ENCODE results near the gene ASCC2. TPM values are rescaled to one million over a fixed set of nuclear protein-coding genes. Genes with fewer than 3 reads are reported as not detected.

The ASCC2 gene
- total and polyA plus RNA-seq, 8 donors: 51.2 to 58.3 (median 54.4) TPM

DNA sequence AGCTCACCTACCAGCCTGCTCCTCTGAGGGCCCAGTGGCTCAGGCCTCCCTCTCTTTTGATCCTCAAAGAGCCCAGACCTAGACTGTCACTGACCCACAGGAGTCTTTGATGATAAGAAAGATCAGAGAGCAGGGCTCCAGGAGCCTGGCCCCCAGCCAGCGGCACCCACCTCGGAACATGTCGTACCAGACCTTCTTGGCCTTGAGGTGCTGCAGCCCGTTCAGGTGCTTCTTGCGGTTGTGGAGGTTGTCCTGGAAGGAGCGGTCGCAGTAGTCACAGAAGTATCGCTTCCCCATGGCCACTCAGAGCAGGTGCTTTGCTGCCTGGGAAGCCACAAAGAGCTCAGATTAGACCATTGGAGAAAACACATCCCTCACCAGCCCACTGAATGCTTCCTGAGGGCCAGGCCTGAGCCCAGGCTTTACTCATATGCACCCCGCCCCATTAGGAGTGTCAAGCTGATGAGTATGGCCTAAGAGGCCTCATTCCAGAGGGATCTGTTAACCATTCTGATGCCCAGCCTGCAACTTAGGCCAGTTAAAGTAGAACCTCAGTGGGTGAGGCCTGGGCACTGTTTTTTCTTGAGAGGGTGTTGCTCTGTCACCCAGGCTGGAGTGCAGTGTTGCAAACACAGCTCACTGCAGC is 89.7 kb downstream of the ASCC2 start:
- H3K27ac ChIP-seq: no peak overlapping the region
- ATAC-seq (no peak), DNase-seq (no peak)
- no peaks in the 10 kb centered on the region for H3K27me3 ChIP-seq
- H3K9me3 ChIP-seq: no peaks in the 10 kb centered on the region
- no peak overlapping the region for H3K4me3 ChIP-seq
- TF ChIP-seq, protein P1, sequence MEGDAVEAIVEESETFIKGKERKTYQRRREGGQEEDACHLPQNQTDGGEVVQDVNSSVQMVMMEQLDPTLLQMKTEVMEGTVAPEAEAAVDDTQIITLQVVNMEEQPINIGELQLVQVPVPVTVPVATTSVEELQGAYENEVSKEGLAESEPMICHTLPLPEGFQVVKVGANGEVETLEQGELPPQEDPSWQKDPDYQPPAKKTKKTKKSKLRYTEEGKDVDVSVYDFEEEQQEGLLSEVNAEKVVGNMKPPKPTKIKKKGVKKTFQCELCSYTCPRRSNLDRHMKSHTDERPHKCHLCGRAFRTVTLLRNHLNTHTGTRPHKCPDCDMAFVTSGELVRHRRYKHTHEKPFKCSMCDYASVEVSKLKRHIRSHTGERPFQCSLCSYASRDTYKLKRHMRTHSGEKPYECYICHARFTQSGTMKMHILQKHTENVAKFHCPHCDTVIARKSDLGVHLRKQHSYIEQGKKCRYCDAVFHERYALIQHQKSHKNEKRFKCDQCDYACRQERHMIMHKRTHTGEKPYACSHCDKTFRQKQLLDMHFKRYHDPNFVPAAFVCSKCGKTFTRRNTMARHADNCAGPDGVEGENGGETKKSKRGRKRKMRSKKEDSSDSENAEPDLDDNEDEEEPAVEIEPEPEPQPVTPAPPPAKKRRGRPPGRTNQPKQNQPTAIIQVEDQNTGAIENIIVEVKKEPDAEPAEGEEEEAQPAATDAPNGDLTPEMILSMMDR (IDR thresholded peaks at IDR 0.05): no peak
- H3K36me3 ChIP-seq: peaks cover 0 to 53% of the 10 kb centered on the region in 2 donors
- H3K4me1 ChIP-seq: peaks cover 0 to 23% of the 10 kb centered on the region in 2 donors
- intact Hi-C loops (cut with DNase I): no loop called here

DNA sequence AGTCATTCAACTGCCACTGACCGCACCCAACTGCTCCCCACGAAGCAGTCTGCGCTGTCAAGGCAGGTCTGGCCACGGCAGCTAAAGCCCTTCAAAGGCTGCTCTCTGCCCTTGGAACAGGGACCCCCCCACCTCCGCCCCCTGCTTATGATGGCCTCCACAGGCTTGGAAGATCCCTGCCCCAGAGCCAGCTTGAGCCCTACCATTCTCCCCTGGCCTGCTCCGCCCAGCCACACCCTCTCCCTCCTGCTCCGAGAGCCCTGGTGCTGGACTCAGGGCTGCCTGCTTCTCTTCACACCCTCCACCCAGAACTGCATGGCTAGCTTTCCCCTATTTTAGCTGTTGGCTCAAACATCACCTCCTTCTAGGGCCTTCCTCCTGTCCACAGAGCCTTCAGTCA is 90.2 kb downstream of the ASCC2 start:
- peaks cover 0 to 23% of the 10 kb centered on the region in 2 donors for H3K4me1 ChIP-seq
- intact Hi-C loops (cut with DNase I): no loop called here
- H3K9me3 ChIP-seq: no peaks in the 10 kb centered on the region
- DNase-seq: no peak
- H3K36me3 ChIP-seq: peaks cover 0 to 59% of the 10 kb centered on the region in 2 donors
- no peak for ATAC-seq
- no peak overlapping the region for H3K4me3 ChIP-seq
- TF ChIP-seq, protein P1 (IDR thresholded peaks at IDR 0.05): no peak
- H3K27me3 ChIP-seq: no peaks in the 10 kb centered on the region
- H3K27ac ChIP-seq: no peak overlapping the region

DNA sequence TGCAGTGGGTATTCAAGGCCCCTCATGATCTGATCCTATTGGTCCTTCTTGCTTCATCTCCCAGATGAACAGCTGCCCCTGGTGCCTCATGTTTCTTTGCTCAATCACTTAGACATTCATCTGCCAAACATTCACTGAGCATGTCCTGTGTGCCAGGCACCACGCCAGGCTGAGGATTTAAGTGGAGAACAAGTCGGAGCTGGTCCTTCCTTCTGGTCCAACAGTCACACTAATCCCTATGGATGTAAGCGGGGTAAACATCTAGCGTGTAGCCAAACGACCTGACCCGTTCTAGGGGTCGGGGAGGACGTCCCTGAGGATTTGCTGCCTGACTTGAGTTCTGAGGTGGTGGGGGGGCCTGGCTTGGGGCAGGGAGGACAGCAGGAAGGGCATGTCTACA is 93.2 kb downstream of the ASCC2 start:
- DNase-seq: peak in 1 of 4 donors; percentile 37
- Histone ChIP-seq H3K27me3 (no peaks in the 10 kb centered on the region), H3K36me3 (peaks cover 0 to 81% of the 10 kb centered on the region in 2 donors), H3K9me3 (no peaks in the 10 kb centered on the region), H3K4me1 (peaks cover 0 to under 1% of the 10 kb centered on the region in 2 donors), H3K27ac (no peak overlapping the region), H3K4me3 (no peak overlapping the region)
- TF ChIP-seq, protein P1 (IDR thresholded peaks at IDR 0.05): no peak
- intact Hi-C loops (cut with DNase I): no loop called here
- ATAC-seq: no peak

DNA sequence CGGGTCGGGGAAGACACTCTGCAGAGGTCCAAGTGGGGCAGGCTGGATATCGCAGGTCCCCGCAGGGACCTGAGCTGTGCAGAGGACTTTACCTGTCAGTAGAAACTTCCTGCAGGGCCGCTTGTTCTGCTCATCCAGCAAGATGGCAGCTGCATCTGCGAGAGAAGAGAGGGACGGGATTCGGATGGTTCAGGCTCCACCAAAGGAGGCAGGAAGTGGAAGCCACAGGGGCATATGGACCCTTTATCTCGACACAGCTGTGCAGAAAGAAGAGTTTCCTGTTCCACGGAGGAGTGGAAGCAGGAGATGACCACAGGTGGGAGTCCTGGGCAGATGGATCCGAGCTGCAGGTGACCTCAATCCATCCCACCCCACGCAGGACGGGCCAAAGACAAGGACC is 95.7 kb downstream of the ASCC2 start:
- H3K36me3 ChIP-seq: peaks cover 0 to 90% of the 10 kb centered on the region in 2 donors

DNA sequence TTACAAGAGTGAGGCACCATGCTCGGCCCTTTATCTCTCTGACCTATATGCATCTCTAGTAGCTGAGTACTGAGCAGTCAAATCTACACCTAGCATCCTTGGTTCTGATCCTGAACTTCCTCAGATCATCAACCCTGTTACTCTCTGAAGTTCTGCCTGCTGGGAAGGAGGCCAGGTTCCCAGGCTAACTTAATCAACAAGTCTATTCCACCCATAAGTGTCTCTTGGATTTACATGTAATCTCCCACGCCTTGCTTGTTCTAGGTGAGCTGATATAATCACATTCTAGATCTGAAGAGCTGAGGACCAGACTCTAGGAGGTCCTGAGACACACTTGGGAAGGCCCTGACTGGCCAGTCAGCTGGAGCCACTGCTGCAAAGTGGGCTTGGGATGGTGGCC is 96.1 kb downstream of the ASCC2 start:
- no peaks in the 10 kb centered on the region for H3K9me3 ChIP-seq
- H3K4me3 ChIP-seq: no peak overlapping the region
- H3K27ac ChIP-seq: no peak overlapping the region
- DNase-seq (no peak), ATAC-seq (no peak)
- no peaks in the 10 kb centered on the region for H3K4me1 ChIP-seq
- peaks cover 0 to 89% of the 10 kb centered on the region in 2 donors for H3K36me3 ChIP-seq
- intact Hi-C loops (cut with DNase I): no loop called here
- H3K27me3 ChIP-seq: no peaks in the 10 kb centered on the region
- TF ChIP-seq, protein P1 (IDR thresholded peaks at IDR 0.05): no peak

More for the DNA sequence above, 95.7 kb downstream of the ASCC2 start:
- no peaks in the 10 kb centered on the region for H3K4me1 ChIP-seq
- H3K27me3 ChIP-seq: no peaks in the 10 kb centered on the region
- no peak for DNase-seq
- intact Hi-C loops (cut with DNase I): no loop called here
- H3K27ac ChIP-seq: no peak overlapping the region
- TF ChIP-seq, protein P1 (IDR thresholded peaks at IDR 0.05): no peak
- H3K9me3 ChIP-seq: no peaks in the 10 kb centered on the region
- H3K4me3 ChIP-seq: no peak overlapping the region
- no peak for ATAC-seq

Measured in left lung (tissue), 10 donors.